OCI-LY1 (cell line): ENCODE data around the gene AK5.

Experiments used
- H2AFZ ChIP-seq: fragments of 200-600 bp; sonication (generic), shearing (Covaris generic); 2 replicates; pipeline ENCODE4 v1.6.0; 2014; ENCODE audit warnings: antibody characterized with exemption, mild to moderate bottlenecking, low read length
- H3F3A ChIP-seq: fragments of 200-600 bp; sonication (generic), shearing (Covaris generic); 2 replicates; pipeline ENCODE4 v1.6.0; 2014; ENCODE audit warnings: mild to moderate bottlenecking, antibody characterized with exemption, low read length, moderate library complexity; ENCODE audit not compliant: insufficient read depth
- H3K27ac ChIP-seq: fragments of 200-600 bp; sonication (generic); 2 replicates; pipeline ENCODE4 v1.5.1; 2014; ENCODE audit warnings: low read length, mixed run types, mild to moderate bottlenecking, low read depth; ENCODE audit not compliant: poor library complexity, severe bottlenecking
- H3K27me3 ChIP-seq: fragments of 200-600 bp; sonication (generic); 2 replicates; pipeline ENCODE4 v1.6.0; 2014; ENCODE audit warnings: antibody characterized with exemption, mild to moderate bottlenecking, low read length, moderate library complexity; ENCODE audit not compliant: insufficient read depth
- H3K36me3 ChIP-seq: fragments of 200-600 bp; sonication (generic); 2 replicates; pipeline ENCODE4 v1.6.1; 2014; ENCODE audit warnings: mild to moderate bottlenecking, antibody characterized with exemption, low read length, moderate library complexity, mixed read lengths; ENCODE audit not compliant: insufficient read depth
- H3K4me1 ChIP-seq: fragments of 200-600 bp; sonication (generic); 2 replicates; pipeline ENCODE4 v1.5.1; 2014; ENCODE audit warnings: mild to moderate bottlenecking, low read length, moderate library complexity; ENCODE audit not compliant: insufficient read depth, severe bottlenecking
- H3K4me2 ChIP-seq: fragments of 200-600 bp; sonication (generic), shearing (Covaris generic); 2 replicates; pipeline ENCODE4 v1.6.1; 2014; ENCODE audit warnings: low read length
- H3K4me3 ChIP-seq: fragments of 200-600 bp; sonication (generic); 2 replicates; pipeline ENCODE4 v1.5.1; 2014; ENCODE audit warnings: low read length, low read depth, mild to moderate bottlenecking, mixed read lengths; ENCODE audit not compliant: poor library complexity, severe bottlenecking
- H3K79me2 ChIP-seq: fragments of 200-600 bp; shearing (Covaris generic); 2 replicates; pipeline ENCODE4 v1.6.1; 2016; ENCODE audit warnings: mixed run types, low read length, mixed read lengths; ENCODE audit not compliant: insufficient read depth
- H3K9ac ChIP-seq: fragments of 200-600 bp; sonication (generic), shearing (Covaris generic); 2 replicates; pipeline ENCODE4 v1.6.1; 2014; ENCODE audit warnings: mild to moderate bottlenecking, low read length, mixed read lengths
- H3K9me2 ChIP-seq: fragments of 200-600 bp; sonication (generic), shearing (Covaris generic); 2 replicates; pipeline ENCODE4 v1.6.1; 2014; ENCODE audit warnings: low read depth, mild to moderate bottlenecking, low read length, mixed read lengths
- H3K9me3 ChIP-seq: fragments of 200-600 bp; shearing (Covaris generic); 2 replicates; pipeline ENCODE4 v1.6.1; 2014; ENCODE audit warnings: low read length, mixed read lengths
- H4K20me1 ChIP-seq: fragments of 200-600 bp; sonication (generic), shearing (Covaris generic); 2 replicates; pipeline ENCODE4 v1.6.0; 2016; ENCODE audit warnings: mild to moderate bottlenecking, low read length; ENCODE audit not compliant: insufficient read depth
- EZH2 ChIP-seq: fragments of 200-600 bp; sonication (generic), shearing (Covaris generic); IDR thresholded peaks from 2 replicates; pipeline ENCODE4 v1.8.0; 2017; ENCODE audit warnings: borderline replicate concordance, mixed run types, mild to moderate bottlenecking, antibody characterized with exemption, low read length, moderate library complexity, mixed read lengths
- TF ChIP-seq, protein P1 (sequence below): fragments of 200-600 bp; sonication (generic), shearing (Covaris generic); IDR thresholded peaks from 2 replicates; pipeline ENCODE4 v1.5.1; 2017; ENCODE audit warnings: mild to moderate bottlenecking, antibody characterized with exemption, low read length, moderate library complexity, mixed read lengths

AK5 gene

DNA sequence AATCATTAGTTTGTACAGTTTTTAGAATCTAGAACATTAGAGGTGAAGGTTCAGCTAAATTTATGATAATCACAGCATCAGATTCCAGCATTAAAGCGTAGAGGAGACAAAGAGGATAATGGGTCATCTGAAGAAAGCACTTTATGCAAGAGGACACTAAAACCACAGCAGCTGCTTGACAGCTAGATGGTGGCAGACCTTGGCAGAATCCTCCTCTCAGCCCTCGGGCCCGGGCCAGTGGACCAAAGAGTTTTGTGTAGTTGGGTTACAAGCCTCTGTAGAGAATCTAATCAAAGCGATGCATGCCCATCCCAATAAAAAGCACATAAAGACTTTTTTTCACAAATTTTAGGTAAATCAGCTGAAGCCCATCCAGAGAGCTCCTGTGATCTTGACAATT lies 59.4 kb downstream of the AK5 start:
- Histone ChIP-seq H4K20me1 (no peaks in the 10 kb centered on the region), H2AFZ (no peak overlapping the region), H3K36me3 (no peaks in the 10 kb centered on the region), H3K9ac (no peak overlapping the region), H3K4me2 (no peak overlapping the region), H3K27me3 (no peaks in the 10 kb centered on the region), H3K79me2 (no peaks in the 10 kb centered on the region), H3K4me3 (no peak overlapping the region), H3K4me1 (no peaks in the 10 kb centered on the region), H3F3A (no peaks in the 10 kb centered on the region), H3K27ac (no peak overlapping the region), H3K9me2 (no peaks in the 10 kb centered on the region), H3K9me3 (no peaks in the 10 kb centered on the region)
- TF ChIP-seq EZH2: no peak
- TF ChIP-seq, protein P1, sequence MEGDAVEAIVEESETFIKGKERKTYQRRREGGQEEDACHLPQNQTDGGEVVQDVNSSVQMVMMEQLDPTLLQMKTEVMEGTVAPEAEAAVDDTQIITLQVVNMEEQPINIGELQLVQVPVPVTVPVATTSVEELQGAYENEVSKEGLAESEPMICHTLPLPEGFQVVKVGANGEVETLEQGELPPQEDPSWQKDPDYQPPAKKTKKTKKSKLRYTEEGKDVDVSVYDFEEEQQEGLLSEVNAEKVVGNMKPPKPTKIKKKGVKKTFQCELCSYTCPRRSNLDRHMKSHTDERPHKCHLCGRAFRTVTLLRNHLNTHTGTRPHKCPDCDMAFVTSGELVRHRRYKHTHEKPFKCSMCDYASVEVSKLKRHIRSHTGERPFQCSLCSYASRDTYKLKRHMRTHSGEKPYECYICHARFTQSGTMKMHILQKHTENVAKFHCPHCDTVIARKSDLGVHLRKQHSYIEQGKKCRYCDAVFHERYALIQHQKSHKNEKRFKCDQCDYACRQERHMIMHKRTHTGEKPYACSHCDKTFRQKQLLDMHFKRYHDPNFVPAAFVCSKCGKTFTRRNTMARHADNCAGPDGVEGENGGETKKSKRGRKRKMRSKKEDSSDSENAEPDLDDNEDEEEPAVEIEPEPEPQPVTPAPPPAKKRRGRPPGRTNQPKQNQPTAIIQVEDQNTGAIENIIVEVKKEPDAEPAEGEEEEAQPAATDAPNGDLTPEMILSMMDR: no peak

DNA sequence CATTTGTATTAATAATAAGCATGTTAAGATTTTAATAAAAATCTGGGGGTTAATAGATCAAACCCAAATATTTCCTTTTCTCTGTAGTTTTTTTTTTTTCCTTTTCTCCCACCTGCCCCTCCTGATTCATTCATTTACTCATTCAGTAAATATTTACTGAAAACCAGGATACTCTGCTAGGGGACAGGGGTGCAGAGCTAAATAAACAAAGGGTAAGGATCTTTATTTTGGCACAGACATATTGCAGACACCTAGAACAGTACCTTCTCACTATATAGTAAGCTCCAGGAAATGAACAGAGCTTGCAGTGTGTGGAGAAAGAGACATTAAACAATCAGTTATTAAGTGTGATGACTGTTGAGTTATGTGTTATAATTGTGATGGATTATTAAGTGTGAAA lies 60.9 kb downstream of the AK5 start:
- no peaks in the 10 kb centered on the region for H3K9me2 ChIP-seq
- H3K27me3 ChIP-seq: no peaks in the 10 kb centered on the region
- H3K4me3 ChIP-seq: no peak overlapping the region
- no peak overlapping the region for H2AFZ ChIP-seq
- H3K9ac ChIP-seq: no peak overlapping the region
- no peaks in the 10 kb centered on the region for H3F3A ChIP-seq
- no peaks in the 10 kb centered on the region for H3K36me3 ChIP-seq
- no peak overlapping the region for H3K27ac ChIP-seq
- H3K4me2 ChIP-seq: no peak overlapping the region
- H3K9me3 ChIP-seq: no peaks in the 10 kb centered on the region
- TF ChIP-seq, protein P1: no peak
- no peak for TF ChIP-seq EZH2
- no peaks in the 10 kb centered on the region for H3K79me2 ChIP-seq
- H3K4me1 ChIP-seq: no peaks in the 10 kb centered on the region
- no peaks in the 10 kb centered on the region for H4K20me1 ChIP-seq

DNA sequence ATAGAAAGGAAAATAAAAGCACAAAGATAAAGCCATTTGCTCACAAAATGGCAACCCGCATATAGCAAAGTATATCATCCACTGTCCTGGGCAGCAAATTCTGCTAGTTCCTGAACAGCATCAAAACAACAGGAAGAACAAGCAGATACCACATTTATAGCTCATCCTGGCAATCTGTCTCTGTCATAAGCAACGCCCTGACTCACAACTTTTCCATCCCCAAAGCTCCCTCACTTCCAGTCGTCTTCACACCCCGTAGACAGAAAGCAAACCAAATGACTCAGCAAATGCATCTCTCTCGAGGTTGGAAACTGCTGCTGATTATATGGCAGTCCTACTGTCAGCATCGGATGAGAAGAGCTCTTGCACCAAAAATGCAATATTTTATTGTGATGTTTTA lies 65.8 kb downstream of the AK5 start:
- Histone ChIP-seq H3K9me2 (no peaks in the 10 kb centered on the region), H3K27me3 (no peaks in the 10 kb centered on the region), H4K20me1 (no peaks in the 10 kb centered on the region), H3K9ac (no peak overlapping the region), H3K4me2 (no peak overlapping the region), H3K36me3 (no peaks in the 10 kb centered on the region), H3K79me2 (no peaks in the 10 kb centered on the region), H3K27ac (no peak overlapping the region), H2AFZ (no peak overlapping the region), H3K4me3 (no peak overlapping the region), H3K4me1 (no peaks in the 10 kb centered on the region), H3F3A (no peaks in the 10 kb centered on the region), H3K9me3 (no peaks in the 10 kb centered on the region)
- no peak for TF ChIP-seq EZH2
- TF ChIP-seq, protein P1: no peak
